ENCODE measurements around the gene TEX9. TPM values are rescaled to one million over a fixed set of nuclear protein-coding genes. Genes with fewer than 3 reads are reported as not detected.

TEX9 gene
- total and polyA plus RNA-seq, 2 experiments from 2014 or later, result 2.6 to 7.4 TPM

DNA sequence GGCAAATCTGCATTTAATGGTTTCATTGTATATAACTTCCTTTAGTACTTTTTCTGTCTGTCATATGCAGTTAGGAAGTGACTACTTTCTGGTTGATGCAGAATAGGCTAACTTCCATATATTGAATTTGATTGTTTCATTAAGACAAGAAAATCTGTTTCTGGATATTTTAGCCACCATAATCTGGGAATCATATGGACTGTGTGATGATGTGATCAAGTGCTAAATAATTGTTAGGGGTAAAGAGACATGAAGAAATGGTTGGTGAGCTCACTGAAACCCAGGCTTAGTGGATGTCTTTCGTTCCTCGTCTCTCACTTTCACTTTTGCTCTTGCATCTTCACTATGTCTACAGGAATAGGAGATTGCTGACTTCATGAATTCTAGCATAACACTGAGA lies 103.2 kb downstream of the TEX9 start:
- H3K9me2 ChIP-seq (replicated peaks; ENCODE audit: insufficient read depth), result no peaks in the 10 kb centered on the region
- no peaks in the 10 kb centered on the region for H4K20me1 ChIP-seq (ENCODE audit: insufficient read depth, poor library complexity, severe bottlenecking)
- WGBS (ENCODE audit: low lambda C conversion rate, missing lambda C conversion rate), result 88% methylated on average over 2 of the region's 2 CpGs
- no peaks in the 10 kb centered on the region for H3K4me1 ChIP-seq (ENCODE audit: insufficient read depth)
- no peak overlapping the region for H2AFZ ChIP-seq
- DNase-seq (ENCODE audit: low spot score), result no peak
- no peaks in the 10 kb centered on the region for H3K9me3 ChIP-seq (ENCODE audit: low read depth)
- no peaks in the 10 kb centered on the region for H3K36me3 ChIP-seq (replicated peaks; ENCODE audit: insufficient read depth, low read depth)
- H3K4me2 ChIP-seq, result no peak overlapping the region
- H3K79me2 ChIP-seq, result no peaks in the 10 kb centered on the region
- no peak for TF ChIP-seq EZH2 (IDR thresholded peaks at IDR 0.05; ENCODE audit: borderline replicate concordance)
- TF ChIP-seq, protein P1, sequence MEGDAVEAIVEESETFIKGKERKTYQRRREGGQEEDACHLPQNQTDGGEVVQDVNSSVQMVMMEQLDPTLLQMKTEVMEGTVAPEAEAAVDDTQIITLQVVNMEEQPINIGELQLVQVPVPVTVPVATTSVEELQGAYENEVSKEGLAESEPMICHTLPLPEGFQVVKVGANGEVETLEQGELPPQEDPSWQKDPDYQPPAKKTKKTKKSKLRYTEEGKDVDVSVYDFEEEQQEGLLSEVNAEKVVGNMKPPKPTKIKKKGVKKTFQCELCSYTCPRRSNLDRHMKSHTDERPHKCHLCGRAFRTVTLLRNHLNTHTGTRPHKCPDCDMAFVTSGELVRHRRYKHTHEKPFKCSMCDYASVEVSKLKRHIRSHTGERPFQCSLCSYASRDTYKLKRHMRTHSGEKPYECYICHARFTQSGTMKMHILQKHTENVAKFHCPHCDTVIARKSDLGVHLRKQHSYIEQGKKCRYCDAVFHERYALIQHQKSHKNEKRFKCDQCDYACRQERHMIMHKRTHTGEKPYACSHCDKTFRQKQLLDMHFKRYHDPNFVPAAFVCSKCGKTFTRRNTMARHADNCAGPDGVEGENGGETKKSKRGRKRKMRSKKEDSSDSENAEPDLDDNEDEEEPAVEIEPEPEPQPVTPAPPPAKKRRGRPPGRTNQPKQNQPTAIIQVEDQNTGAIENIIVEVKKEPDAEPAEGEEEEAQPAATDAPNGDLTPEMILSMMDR (IDR thresholded peaks at IDR 0.05; ENCODE audit: poor library complexity), result no peak
- TF ChIP-seq EZH2phosphoT487 (IDR thresholded peaks at IDR 0.05; ENCODE audit: low read depth, severe bottlenecking, unreplicated experiment), result no peak
- H3K27ac ChIP-seq, result no peak overlapping the region
- no peaks in the 10 kb centered on the region for H3K27me3 ChIP-seq
- H3K4me3 ChIP-seq, result no peak overlapping the region

DNA sequence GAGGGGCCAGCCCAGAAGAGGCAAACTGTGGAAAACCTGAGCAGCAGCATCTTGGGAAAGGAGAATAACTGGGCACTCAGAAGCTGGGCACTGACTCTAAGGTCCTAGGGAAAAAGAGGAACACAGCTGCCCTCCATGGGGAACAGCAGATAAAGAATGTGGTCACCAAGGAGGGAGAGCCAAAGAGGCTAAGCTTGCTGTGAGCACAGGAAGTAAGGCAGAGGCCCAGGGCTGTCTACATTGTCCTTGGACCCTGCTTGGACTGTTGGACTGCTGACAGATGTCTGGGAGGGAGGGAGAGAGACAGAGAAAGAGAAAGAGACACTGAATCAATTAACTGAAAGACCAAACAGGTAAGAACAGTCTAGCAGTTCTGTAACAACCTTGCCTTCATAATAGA lies 104.3 kb downstream of the TEX9 start:
- TF ChIP-seq EZH2 (IDR thresholded peaks at IDR 0.05; ENCODE audit: borderline replicate concordance) (no peak), EZH2phosphoT487 (IDR thresholded peaks at IDR 0.05; ENCODE audit: low read depth, severe bottlenecking, unreplicated experiment) (no peak)
- TF ChIP-seq, protein P1 (IDR thresholded peaks at IDR 0.05; ENCODE audit: poor library complexity), result no peak
- Histone ChIP-seq H3K27ac (no peak overlapping the region), H3K4me1 (ENCODE audit: insufficient read depth) (no peaks in the 10 kb centered on the region), H3K9me2 (replicated peaks; ENCODE audit: insufficient read depth) (no peaks in the 10 kb centered on the region), H3K27me3 (no peaks in the 10 kb centered on the region), H2AFZ (no peak overlapping the region), H3K36me3 (replicated peaks; ENCODE audit: insufficient read depth, low read depth) (no peaks in the 10 kb centered on the region), H3K9me3 (ENCODE audit: low read depth) (no peaks in the 10 kb centered on the region), H3K79me2 (no peaks in the 10 kb centered on the region), H3K4me2 (no peak overlapping the region), H3K4me3 (no peak overlapping the region), H4K20me1 (ENCODE audit: insufficient read depth, poor library complexity, severe bottlenecking) (no peaks in the 10 kb centered on the region)
- DNase-seq (ENCODE audit: low spot score), result no peak

- no peak for DNase-seq (ENCODE audit: low spot score)
- Histone ChIP-seq H4K20me1 (ENCODE audit: insufficient read depth, poor library complexity, severe bottlenecking) (no peaks in the 10 kb centered on the region), H3K27me3 (no peaks in the 10 kb centered on the region), H3K9me2 (replicated peaks; ENCODE audit: insufficient read depth) (no peaks in the 10 kb centered on the region), H3K4me2 (no peak overlapping the region), H3K4me1 (ENCODE audit: insufficient read depth) (no peaks in the 10 kb centered on the region), H3K79me2 (no peaks in the 10 kb centered on the region), H3K36me3 (replicated peaks; ENCODE audit: insufficient read depth, low read depth) (no peaks in the 10 kb centered on the region), H3K9me3 (ENCODE audit: low read depth) (no peaks in the 10 kb centered on the region), H3K4me3 (no peak overlapping the region), H2AFZ (no peak overlapping the region), H3K27ac (no peak overlapping the region)
- WGBS (ENCODE audit: low lambda C conversion rate, missing lambda C conversion rate), result 92% methylated on average over 5 of the region's 5 CpGs
- TF ChIP-seq EZH2phosphoT487 (IDR thresholded peaks at IDR 0.05; ENCODE audit: low read depth, severe bottlenecking, unreplicated experiment), result no peak
- TF ChIP-seq, protein P1 (IDR thresholded peaks at IDR 0.05; ENCODE audit: poor library complexity), result no peak
- no peak for TF ChIP-seq EZH2 (IDR thresholded peaks at IDR 0.05; ENCODE audit: borderline replicate concordance)
These were observed 106.3 kb downstream of the TEX9 start for GRCh38 chr15:56471440-56472069.
